GM12892 (cell line): ENCODE results near the gene GNAZ.

Source experiments
- DNase-seq: peaks from one replicate; pipeline ENCODE4 v3.0.0; 2011; ENCODE audit not compliant: insufficient read length
- FAIRE-seq: peaks from 2 replicates; lab custom pipeline; 2011; peaks lifted over from hg19 to GRCh38; lab: Jason Lieb, UNC
- POLR2A ChIP-seq: IDR thresholded peaks from 2 replicates; pipeline ENCODE4 v1.6.1; 2011; ENCODE audit warnings: low read depth, low read length, control low read depth
- POLR2AphosphoS5 ChIP-seq: IDR thresholded peaks from 2 replicates; pipeline ENCODE4 v1.6.1; 2011; ENCODE audit warnings: low read depth, low read length, control low read depth
- TAF1 ChIP-seq: IDR thresholded peaks from 2 replicates; pipeline ENCODE4 v1.6.1; 2011; ENCODE audit warnings: low read depth, mild to moderate bottlenecking, control low read depth, low read length, borderline replicate concordance

The GNAZ gene

DNA sequence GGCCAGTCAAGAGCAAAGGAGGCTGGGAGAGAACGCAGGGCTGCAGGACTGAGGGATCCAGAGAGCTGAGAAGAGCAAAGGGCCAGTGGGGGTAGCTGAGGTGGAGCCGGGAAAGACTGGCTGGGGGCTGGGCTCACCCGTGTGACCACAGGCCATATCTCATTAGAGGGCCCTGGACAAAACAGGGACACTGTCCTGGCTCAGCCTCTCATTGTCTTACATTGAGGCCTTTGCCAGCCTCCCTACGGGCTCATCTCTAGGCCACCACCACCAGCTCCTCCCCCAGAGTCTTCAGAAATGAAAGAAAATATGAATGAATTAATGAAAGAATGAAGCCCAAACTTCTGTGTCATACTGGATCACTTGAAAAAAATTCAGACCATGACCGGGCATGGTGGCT is 84.1 kb downstream of the GNAZ start:
- no peak for TF ChIP-seq TAF1
- TF ChIP-seq POLR2A = no peak
- TF ChIP-seq POLR2AphosphoS5 = no peak
- no peak for DNase-seq
- FAIRE-seq = no peak

DNA sequence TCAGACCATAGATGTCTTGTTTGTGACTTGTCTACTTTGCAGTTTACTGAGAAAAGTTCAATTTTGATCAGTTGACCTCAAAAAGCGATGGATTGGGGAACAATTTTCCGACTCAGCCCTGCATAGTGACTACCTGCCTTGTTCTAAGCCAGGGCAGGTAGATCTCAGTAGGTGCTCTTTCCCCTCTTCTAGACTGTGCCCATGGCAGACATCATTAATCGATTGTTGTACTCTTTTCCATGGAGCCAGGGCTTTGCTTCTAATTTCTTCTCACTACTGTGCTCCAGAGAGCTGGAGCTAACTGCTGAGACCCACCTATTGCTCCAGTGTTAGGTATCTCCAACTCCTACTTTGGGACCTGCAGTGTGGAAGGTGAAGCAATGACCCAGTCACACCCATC is 84.8 kb downstream of the GNAZ start:
- DNase-seq (no peak), FAIRE-seq (no peak)
- TF ChIP-seq POLR2AphosphoS5 (no peak), POLR2A (no peak), TAF1 (no peak)

DNA sequence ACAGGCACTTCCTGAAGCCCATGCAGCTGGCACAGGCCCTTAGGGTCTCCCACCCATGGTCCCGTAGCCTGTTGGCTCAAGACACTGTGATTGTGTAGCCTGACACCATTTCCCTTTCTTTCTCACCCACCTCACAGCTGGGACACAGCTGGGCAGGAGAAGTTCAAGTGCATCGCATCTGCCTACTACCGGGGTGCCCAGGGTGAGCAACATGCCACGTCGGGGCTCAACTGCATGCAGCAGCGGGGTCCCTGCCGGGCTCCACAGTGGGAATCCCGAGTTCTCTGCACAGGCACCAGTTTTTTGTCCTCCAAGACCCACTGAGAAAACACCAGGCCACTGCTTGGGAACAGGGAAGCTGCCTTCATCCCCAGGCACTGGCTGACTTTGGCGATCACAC is 85.5 kb downstream of the GNAZ start:
- FAIRE-seq (no peak), DNase-seq (no peak)
- TF ChIP-seq POLR2AphosphoS5 = no peak
- TF ChIP-seq TAF1 = no peak
- no peak for TF ChIP-seq POLR2A

GRCh38 chr22:23156286-23156685 is 86.0 kb downstream of the GNAZ start:
- TF ChIP-seq POLR2AphosphoS5 = no peak
- no peak for TF ChIP-seq POLR2A
- no peak for TF ChIP-seq TAF1
- DNase-seq (no peak), FAIRE-seq (no peak)

DNA sequence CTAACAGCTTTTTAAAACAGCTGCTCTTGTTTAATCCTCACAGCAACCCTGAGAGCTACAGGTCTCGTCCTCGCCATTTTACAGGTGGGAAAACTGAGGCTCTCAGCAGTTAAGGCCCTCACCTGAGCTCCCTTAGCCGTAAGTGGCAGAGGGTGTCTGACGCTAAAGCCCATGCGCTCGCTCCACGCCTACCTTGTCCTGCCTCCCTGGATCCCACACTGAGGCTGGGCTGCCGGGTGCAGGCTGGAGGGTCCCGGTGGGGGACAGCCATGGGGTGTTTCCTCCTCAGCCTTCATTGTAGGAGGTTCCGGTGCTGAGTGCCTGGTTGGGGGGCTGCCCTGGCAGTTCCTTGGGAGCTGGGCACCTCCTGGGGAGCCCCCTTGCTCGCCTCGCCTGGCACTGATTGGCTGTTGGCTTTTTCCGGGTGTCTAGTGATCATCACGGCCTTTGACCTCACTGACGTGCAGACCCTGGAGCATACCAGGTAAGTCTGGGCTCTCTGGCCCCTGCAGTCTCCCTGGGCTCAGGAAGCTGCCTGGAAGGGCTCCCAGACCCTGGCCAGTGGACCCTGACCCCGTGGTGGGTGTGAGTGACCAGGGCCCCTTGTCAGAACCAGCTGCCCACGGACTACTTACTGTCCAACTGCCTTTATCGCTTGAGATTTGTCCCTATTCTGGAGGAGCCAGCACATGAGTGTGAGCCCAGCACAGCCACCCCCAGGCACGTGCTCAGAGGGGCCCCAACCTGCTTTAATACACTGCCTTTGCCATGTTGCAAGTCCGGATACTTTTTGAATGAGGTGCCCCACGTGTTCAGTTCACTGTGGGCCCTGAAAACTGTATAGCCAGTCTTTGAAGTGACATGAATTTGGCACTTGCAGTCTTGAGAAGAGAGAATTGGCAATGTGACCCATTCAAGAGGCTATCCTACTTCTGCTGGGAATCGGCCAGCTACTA is 87.5 kb downstream of the GNAZ start:
- FAIRE-seq (no peak), DNase-seq (no peak)
- TF ChIP-seq POLR2AphosphoS5 = no peak
- no peak for TF ChIP-seq TAF1
- no peak for TF ChIP-seq POLR2A

- DNase-seq (no peak), FAIRE-seq (no peak)
- TF ChIP-seq TAF1 = no peak
Observed at GRCh38 chr22:23158516-23159290, 88.4 kb downstream of the GNAZ start.

DNA sequence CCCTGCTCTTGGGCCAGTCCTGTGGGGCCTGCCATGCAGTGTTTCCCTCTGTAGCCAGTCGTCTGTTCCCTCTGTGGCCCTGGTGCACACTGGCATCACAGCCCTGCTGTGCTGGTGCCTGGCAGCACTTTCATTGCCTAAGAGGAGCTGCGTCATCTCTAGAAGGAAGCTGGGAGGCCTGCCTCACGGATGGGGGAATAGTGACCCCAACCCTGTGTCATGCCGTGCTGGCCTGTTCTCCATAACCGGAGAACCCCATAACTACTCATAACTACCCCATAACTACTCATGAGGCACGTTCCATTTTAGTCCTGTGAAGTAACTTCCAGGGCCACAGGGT is 88.9 kb downstream of the GNAZ start:
- no peak for DNase-seq
- FAIRE-seq = no peak
- no peak for TF ChIP-seq POLR2A
- TF ChIP-seq TAF1 = no peak
- TF ChIP-seq POLR2AphosphoS5 = no peak

- no peak for DNase-seq
- TF ChIP-seq POLR2A = no peak
- TF ChIP-seq TAF1 = no peak
- TF ChIP-seq POLR2AphosphoS5 = no peak
- FAIRE-seq = no peak
Observed at GRCh38 chr22:23161029-23161428, 90.7 kb downstream of the GNAZ start.

DNA sequence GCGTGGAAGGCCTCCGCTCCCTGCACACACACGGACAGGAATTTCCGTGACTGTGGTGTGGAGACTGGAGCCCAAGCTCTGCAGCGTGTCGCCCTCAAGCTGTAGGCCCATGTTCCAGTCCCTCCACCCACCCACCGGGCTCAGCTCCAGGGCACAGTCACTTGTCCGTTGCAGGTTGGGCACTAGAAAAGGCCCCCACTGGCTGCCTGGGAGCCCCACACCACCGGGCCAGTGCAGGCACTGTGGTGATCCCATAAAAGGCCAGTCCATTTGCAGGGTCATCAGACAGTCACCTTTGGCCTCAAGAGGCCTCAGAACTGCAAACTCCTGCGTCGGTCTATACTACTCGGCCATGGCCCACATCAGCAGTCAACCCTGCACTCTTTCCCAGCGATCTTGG is 91.3 kb downstream of the GNAZ start:
- TF ChIP-seq POLR2A (no peak), TAF1 (no peak), POLR2AphosphoS5 (no peak)
- DNase-seq (no peak), FAIRE-seq (no peak)

- no peak for DNase-seq
- no peak for FAIRE-seq
Observed at GRCh38 chr22:23163665-23164064, 93.3 kb downstream of the GNAZ start.

DNA sequence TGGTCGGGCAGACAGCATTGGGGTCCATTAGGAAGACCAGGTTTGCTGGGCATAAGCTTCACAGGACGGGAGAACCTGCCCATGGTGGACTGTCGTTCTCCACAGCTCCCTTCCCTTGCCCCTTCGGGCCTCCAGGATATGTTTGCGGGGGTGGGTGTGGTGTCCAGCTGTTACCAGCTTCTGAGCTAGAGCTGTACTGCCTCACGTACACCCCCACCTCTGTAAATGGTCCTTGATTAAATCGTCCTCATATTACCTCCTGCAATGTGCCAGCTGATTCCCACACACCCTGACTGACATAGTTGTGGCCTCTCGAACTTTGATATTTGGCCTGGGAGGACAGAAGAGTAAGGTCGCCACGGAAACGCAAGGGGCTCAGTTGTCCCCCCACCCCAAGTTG is 93.8 kb downstream of the GNAZ start:
- DNase-seq (no peak), FAIRE-seq (no peak)
- no peak for TF ChIP-seq POLR2A
- no peak for TF ChIP-seq TAF1
- TF ChIP-seq POLR2AphosphoS5 = no peak

More at GRCh38 chr22:23163665-23164064, 93.3 kb downstream of the GNAZ start:
- TF ChIP-seq POLR2AphosphoS5 (no peak), TAF1 (no peak), POLR2A (no peak)
